Neural progenitor cell (in vitro differentiated cells): ENCODE data around the gene TMEM231. TPM values are rescaled to one million over a fixed set of nuclear protein-coding genes. Genes with fewer than 3 reads are reported as not detected.
"Not testable (repeated sequence)": the region's sequence is repeated elsewhere in the genome, so short reads cannot be mapped to it uniquely, and the experiment has no call there.

Experiments used
- DNase-seq: peaks from one replicate; pipeline ENCODE4 v3.0.0-alpha.2; 2016; ENCODE audit warnings: low spot score
- H2AFZ ChIP-seq: fragments of 200-600 bp; sonication (generic); replicated peaks from 2 replicates; pipeline ENCODE4 v1.6.1; 2016; ENCODE audit warnings: antibody characterized with exemption
- H3F3A ChIP-seq: fragments of 200-600 bp; sonication (generic); 2 replicates; pipeline ENCODE4 v1.6.1; 2016; ENCODE audit warnings: antibody characterized with exemption, low read depth
- H3K27ac ChIP-seq: fragments of 200-600 bp; sonication (generic); 2 replicates; pipeline ENCODE4 v1.5.1; 2016; ENCODE audit warnings: mild to moderate bottlenecking
- H3K27me3 ChIP-seq: fragments of 200-600 bp; sonication (generic); 2 replicates; pipeline ENCODE4 v1.6.1; 2016; ENCODE audit warnings: mild to moderate bottlenecking, moderate library complexity
- H3K36me3 ChIP-seq: fragments of 200-600 bp; sonication (generic); 2 replicates; pipeline ENCODE4 v1.5.1; 2016
- H3K4me1 ChIP-seq: fragments of 200-600 bp; sonication (generic); 2 replicates; pipeline ENCODE4 v1.6.1; 2016; ENCODE audit warnings: mixed run types
- H3K4me2 ChIP-seq: fragments of 200-600 bp; sonication (generic); 2 replicates; pipeline ENCODE4 v1.6.1; 2016
- H3K4me3 ChIP-seq: fragments of 200-600 bp; sonication (generic); 2 replicates; pipeline ENCODE4 v1.5.1; 2016
- H3K79me2 ChIP-seq: fragments of 200-600 bp; sonication (generic); 2 replicates; pipeline ENCODE4 v1.6.1; 2016; ENCODE audit warnings: low read depth
- H3K9ac ChIP-seq: fragments of 200-600 bp; sonication (generic); 2 replicates; pipeline ENCODE4 v1.6.1; 2016
- H3K9me3 ChIP-seq: fragments of 200-600 bp; sonication (generic); 2 replicates; pipeline ENCODE4 v1.5.1; 2016; ENCODE audit warnings: low read depth
- H4K20me1 ChIP-seq: fragments of 200-600 bp; sonication (generic); 2 replicates; pipeline ENCODE4 v1.6.1; 2016; ENCODE audit warnings: low read depth
- H3K27ac Mint-ChIP-seq: 3 replicates; pipeline ENCODE4 v1.8.0; 2021; ENCODE audit warnings: mixed read lengths
- H3K27me3 Mint-ChIP-seq: 2 replicates; pipeline ENCODE4 v1.8.0; 2022; ENCODE audit warnings: low read depth, mild to moderate bottlenecking, inconsistent platforms, moderate library complexity, mixed read lengths; ENCODE audit not compliant: insufficient read depth
- H3K36me3 Mint-ChIP-seq: 3 replicates; pipeline ENCODE4 v1.8.0; 2021; ENCODE audit warnings: mixed read lengths
- H3K4me1 Mint-ChIP-seq: 3 replicates; pipeline ENCODE4 v1.8.0; 2021; ENCODE audit warnings: mixed read lengths
- H3K4me3 Mint-ChIP-seq: 3 replicates; pipeline ENCODE4 v1.8.0; 2021; ENCODE audit warnings: mild to moderate bottlenecking, moderate library complexity, mixed read lengths
- H3K9me3 Mint-ChIP-seq: 3 replicates; pipeline ENCODE4 v1.8.0; 2020; ENCODE audit warnings: mixed read lengths
- EZH2 ChIP-seq: fragments of 200-600 bp; sonication (generic); IDR thresholded peaks from 2 replicates; pipeline ENCODE4 v1.6.1; 2017; ENCODE audit warnings: antibody characterized with exemption, mild to moderate bottlenecking, moderate library complexity
- EZH2phosphoT487 ChIP-seq: fragments of 200-600 bp; sonication (generic); IDR thresholded peaks from 2 replicates; pipeline ENCODE4 v1.6.1; 2017; ENCODE audit warnings: antibody characterized with exemption
- total RNA-seq: library from RNA; depleted of rRNA; stranded (reverse); fragments of >200 nt; gene quantifications from 2 replicates; pipeline ENCODE4 v1.2.3, GENCODE V29; 2015; ENCODE audit warnings: low replicate concordance
- TF ChIP-seq, protein P1 (sequence below): fragments of 200-600 bp; sonication (generic); IDR thresholded peaks from 2 replicates; pipeline ENCODE4 v1.5.1; 2017; ENCODE audit warnings: antibody characterized with exemption, mild to moderate bottlenecking

Gene TMEM231
- total RNA-seq, 1 donor from 2014 or later, result 10.9 TPM

GRCh38 chr16:75555213-75555706, 792 bp downstream of the TMEM231 start:
- no peak for TF ChIP-seq EZH2phosphoT487
- TF ChIP-seq, protein P1, sequence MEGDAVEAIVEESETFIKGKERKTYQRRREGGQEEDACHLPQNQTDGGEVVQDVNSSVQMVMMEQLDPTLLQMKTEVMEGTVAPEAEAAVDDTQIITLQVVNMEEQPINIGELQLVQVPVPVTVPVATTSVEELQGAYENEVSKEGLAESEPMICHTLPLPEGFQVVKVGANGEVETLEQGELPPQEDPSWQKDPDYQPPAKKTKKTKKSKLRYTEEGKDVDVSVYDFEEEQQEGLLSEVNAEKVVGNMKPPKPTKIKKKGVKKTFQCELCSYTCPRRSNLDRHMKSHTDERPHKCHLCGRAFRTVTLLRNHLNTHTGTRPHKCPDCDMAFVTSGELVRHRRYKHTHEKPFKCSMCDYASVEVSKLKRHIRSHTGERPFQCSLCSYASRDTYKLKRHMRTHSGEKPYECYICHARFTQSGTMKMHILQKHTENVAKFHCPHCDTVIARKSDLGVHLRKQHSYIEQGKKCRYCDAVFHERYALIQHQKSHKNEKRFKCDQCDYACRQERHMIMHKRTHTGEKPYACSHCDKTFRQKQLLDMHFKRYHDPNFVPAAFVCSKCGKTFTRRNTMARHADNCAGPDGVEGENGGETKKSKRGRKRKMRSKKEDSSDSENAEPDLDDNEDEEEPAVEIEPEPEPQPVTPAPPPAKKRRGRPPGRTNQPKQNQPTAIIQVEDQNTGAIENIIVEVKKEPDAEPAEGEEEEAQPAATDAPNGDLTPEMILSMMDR, result no peak
- TF ChIP-seq EZH2, result no peak
- no peaks in the 10 kb centered on the region for H3K36me3 ChIP-seq
- H3K27me3 ChIP-seq, result no peaks in the 10 kb centered on the region
- H3K9ac ChIP-seq, result no peak overlapping the region
- peaks cover 3% of the 10 kb centered on the region for H3K27me3 Mint-ChIP-seq
- H3K79me2 ChIP-seq, result peaks cover 9% of the 10 kb centered on the region
- H4K20me1 ChIP-seq, result no peaks in the 10 kb centered on the region
- peak overlapping the region; percentile 67 for H3K4me3 ChIP-seq
- no peaks in the 10 kb centered on the region for H3K36me3 Mint-ChIP-seq
- H2AFZ ChIP-seq, result peak overlapping the region; percentile 71
- peak overlapping the region; percentile 92 for H3K27ac Mint-ChIP-seq
- H3K4me2 ChIP-seq, result peak overlapping the region; percentile 91
- peaks cover 20% of the 10 kb centered on the region for H3K4me1 ChIP-seq
- H3F3A ChIP-seq, result peaks cover 17% of the 10 kb centered on the region
- H3K9me3 Mint-ChIP-seq, result no peaks in the 10 kb centered on the region
- H3K27ac ChIP-seq, result no peak overlapping the region
- H3K4me3 Mint-ChIP-seq, result peak overlapping the region; percentile 100
- H3K4me1 Mint-ChIP-seq, result peaks cover 29% of the 10 kb centered on the region
- no peaks in the 10 kb centered on the region for H3K9me3 ChIP-seq
- DNase-seq, result peak; percentile 93

DNA sequence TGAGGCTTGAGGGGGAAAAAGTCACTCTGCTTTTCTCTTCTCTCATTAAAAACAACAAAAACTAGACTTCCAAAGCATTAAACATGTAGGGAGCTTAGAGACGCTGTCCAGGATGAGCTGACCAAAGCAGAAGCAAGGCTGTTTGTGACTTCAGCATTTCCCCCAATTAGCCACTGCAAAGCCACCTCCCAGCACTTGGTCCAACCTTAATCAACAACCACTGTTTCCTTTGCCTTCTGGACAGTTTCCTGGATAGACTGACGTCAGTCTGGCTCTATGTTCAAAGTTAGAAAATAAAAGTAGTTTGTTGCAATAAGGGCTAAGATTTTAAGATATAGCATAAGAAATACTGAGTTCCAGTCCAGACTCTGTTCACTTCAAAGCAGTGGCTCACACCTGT, 3.1 kb downstream of the TMEM231 start:
- Mint-ChIP-seq H3K4me1 (peaks cover 18% of the 10 kb centered on the region), H3K36me3 (peaks cover 1% of the 10 kb centered on the region), H3K27me3 (peaks cover 3% of the 10 kb centered on the region), H3K27ac (no peak overlapping the region), H3K9me3 (no peaks in the 10 kb centered on the region), H3K4me3 (peak overlapping the region; percentile 13)
- Histone ChIP-seq H3K9me3 (no peaks in the 10 kb centered on the region), H3K27me3 (no peaks in the 10 kb centered on the region), H3K79me2 (peaks cover 9% of the 10 kb centered on the region), H3K36me3 (no peaks in the 10 kb centered on the region), H3K9ac (no peak overlapping the region), H3F3A (peaks cover 17% of the 10 kb centered on the region), H3K4me3 (no peak overlapping the region), H3K4me2 (no peak overlapping the region), H4K20me1 (no peaks in the 10 kb centered on the region), H3K4me1 (peaks cover 12% of the 10 kb centered on the region), H2AFZ (no peak overlapping the region), H3K27ac (no peak overlapping the region)
- no peak for DNase-seq
- TF ChIP-seq EZH2phosphoT487 (no peak), EZH2 (no peak)
- TF ChIP-seq, protein P1, result no peak

GRCh38 chr16:75550211-75550662, 5.8 kb downstream of the TMEM231 start:
- peaks cover 9% of the 10 kb centered on the region for H3K4me1 Mint-ChIP-seq
- TF ChIP-seq, protein P1, result peak; percentile 60
- TF ChIP-seq EZH2, result no peak
- no peaks in the 10 kb centered on the region for H3K9me3 Mint-ChIP-seq
- peaks cover 6% of the 10 kb centered on the region for H3K4me1 ChIP-seq
- peaks cover under 1% of the 10 kb centered on the region for H3F3A ChIP-seq
- H3K79me2 ChIP-seq, result peaks cover 9% of the 10 kb centered on the region
- H3K9ac ChIP-seq, result no peak overlapping the region
- no peak overlapping the region for H3K4me3 Mint-ChIP-seq
- DNase-seq, result peak; percentile 69
- H3K27ac Mint-ChIP-seq, result no peak overlapping the region
- H3K36me3 ChIP-seq, result no peaks in the 10 kb centered on the region
- peaks cover 2% of the 10 kb centered on the region for H3K36me3 Mint-ChIP-seq
- no peaks in the 10 kb centered on the region for H3K27me3 ChIP-seq
- H3K27ac ChIP-seq, result no peak overlapping the region
- H3K9me3 ChIP-seq, result no peaks in the 10 kb centered on the region
- H3K4me3 ChIP-seq, result no peak overlapping the region
- H3K4me2 ChIP-seq, result no peak overlapping the region
- no peaks in the 10 kb centered on the region for H4K20me1 ChIP-seq
- H3K27me3 Mint-ChIP-seq, result peaks cover 3% of the 10 kb centered on the region
- H2AFZ ChIP-seq, result no peak overlapping the region

- not testable (repeated sequence) for H3K9me3 ChIP-seq, DNase-seq, H3K27me3 ChIP-seq, H3K27ac Mint-ChIP-seq, H3K27me3 Mint-ChIP-seq, H3K79me2 ChIP-seq, H3K27ac ChIP-seq, H3K36me3 ChIP-seq, H3K9ac ChIP-seq, H2AFZ ChIP-seq, H3K4me3 ChIP-seq, H3K4me2 ChIP-seq, H3F3A ChIP-seq, H3K4me1 Mint-ChIP-seq, H4K20me1 ChIP-seq, H3K4me1 ChIP-seq, H3K4me3 Mint-ChIP-seq, H3K9me3 Mint-ChIP-seq
- peaks cover 11% of the 10 kb centered on the region for H3K36me3 Mint-ChIP-seq
These were observed 7.6 kb downstream of the TMEM231 start for GRCh38 chr16:75548456-75548855.
